Measurements from ENCODE around the gene ARL14EP.

GRCh38 chr11:30292545-30292944 lies 30.4 kb upstream of the ARL14EP start:
- TF ChIP-seq POLR2A (IDR thresholded peaks at IDR 0.05; ENCODE audit: low read length) (no peak), GATA1 (IDR thresholded peaks at IDR 0.05; ENCODE audit: low read depth, low read length) (no peak)

Measured in erythroblast (primary cell).